H54 (cell line): Measurements from ENCODE around the gene ZFAND3.

Source experiments
- DNase-seq: peaks from one replicate; pipeline ENCODE4 v3.0.0; 2011; ENCODE audit warnings: low spot score, mixed read lengths; ENCODE audit not compliant: insufficient read length
- FAIRE-seq: peaks from 3 replicates; lab custom pipeline; 2011; peaks lifted over from hg19 to GRCh38; lab: Jason Lieb, UNC
- POLR2A ChIP-seq: IDR thresholded peaks from 2 replicates; pipeline ENCODE4 v1.6.1; 2011; ENCODE audit warnings: low read depth, mild to moderate bottlenecking, low read length

Gene ZFAND3

DNA sequence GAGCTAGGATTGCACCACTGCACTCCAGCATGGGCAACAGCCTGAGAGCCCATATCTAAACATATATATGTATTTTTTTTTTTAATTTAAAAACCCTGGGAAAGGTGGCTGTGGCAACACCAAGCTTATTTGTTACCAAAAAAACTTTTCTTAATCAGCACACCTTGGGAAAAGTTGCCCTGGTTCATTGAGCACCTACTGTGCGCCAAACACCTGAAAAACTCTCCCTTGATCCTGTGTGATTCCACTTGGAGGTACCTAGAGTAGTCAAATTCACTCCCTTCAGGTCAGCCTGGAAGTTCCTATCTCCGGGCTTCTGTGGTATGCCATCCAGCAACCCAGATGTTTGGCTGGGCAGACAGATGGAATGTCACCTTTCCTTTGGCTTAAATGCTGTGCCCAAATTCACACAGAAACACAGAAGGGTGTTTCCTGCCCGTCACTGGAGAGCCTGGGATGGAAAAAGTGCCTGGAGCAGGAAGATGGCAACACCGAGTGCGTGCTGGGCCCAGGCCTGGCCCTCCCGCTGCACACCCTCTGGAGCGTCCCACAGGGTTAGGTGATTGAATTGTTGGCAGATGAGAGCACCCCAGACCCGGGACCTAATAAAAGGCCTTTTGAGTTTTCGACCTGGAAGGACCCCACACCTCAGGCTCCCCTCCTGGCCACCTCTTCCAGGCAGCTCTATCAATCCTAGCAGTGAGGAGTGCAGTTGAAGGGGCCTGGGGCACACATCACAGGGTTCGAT, 337.5 kb downstream of the ZFAND3 start:
- no peak for DNase-seq
- no peak for TF ChIP-seq POLR2A
- no peak for FAIRE-seq

DNA sequence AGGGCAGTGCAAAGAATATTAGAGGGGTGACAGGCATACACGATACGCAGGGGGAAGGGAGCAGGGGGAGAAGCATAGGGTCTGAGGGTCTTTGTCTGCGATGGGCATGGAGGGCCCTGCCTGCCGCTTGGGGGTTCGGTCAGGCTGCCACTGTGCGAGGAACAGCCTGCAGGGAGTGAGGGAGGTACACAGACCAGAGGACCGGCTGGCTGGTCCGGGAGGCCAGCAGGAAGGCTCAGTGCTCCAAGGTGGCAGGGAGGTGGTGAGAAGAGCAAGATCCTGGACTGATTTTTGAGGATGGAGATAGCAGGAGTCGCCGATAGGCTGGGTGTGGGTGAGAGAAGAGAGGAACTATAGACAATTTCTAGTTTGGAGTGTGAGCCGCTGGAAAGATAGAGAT, 338.4 kb downstream of the ZFAND3 start:
- FAIRE-seq = no peak
- TF ChIP-seq POLR2A = no peak

DNA sequence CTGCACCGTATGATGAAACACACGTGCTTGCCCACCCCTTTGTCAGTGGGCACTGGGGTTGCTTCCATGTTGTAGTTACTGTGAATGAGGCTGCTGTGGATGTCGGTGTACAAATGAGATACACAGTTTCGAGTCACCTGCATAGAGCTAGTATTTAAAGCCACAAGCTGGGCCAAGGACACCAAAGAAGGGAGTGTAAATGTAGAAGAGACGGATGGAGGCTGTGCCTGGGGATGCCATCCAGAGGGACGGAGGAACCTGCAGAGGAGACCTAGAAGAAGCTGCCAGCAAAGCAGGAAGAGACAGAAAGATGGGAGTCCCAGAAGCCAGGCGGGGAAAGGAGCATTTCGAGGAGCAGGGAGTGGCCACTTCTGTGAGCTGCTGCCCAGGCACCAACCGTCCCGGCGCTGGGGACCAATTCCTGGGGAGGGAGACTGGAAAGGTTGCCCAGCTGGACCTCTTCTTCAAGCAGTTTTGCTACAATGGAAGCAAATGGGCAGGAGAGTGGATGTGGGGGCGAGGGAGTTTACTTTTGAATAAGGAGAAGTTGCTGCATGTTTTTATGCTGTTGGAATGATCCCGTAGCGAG, 339.3 kb downstream of the ZFAND3 start:
- DNase-seq (no peak), FAIRE-seq (no peak)
- TF ChIP-seq POLR2A = no peak

More for the DNA sequence above, 338.4 kb downstream of the ZFAND3 start:
- no peak for DNase-seq

DNA sequence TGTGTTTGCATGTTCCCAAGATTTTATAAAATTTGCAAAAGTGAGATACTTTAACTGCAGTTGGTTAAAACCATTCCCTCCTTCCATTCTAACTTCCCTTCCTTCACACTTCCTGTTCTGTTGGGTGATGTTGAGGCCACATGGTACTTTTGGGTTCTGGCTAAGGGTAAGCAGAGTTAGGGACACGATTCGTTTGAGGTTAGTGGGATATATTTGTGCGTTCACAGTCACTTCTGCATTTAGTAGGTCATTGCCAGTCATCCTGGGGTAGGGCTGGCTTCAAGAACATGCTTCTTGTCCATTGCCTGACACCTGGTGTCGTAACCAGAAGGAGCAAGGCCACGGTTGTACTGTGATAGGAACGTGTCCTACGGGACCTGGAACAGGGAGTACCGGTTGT, 340.1 kb downstream of the ZFAND3 start:
- TF ChIP-seq POLR2A = no peak
- DNase-seq = no peak
- no peak for FAIRE-seq

DNA sequence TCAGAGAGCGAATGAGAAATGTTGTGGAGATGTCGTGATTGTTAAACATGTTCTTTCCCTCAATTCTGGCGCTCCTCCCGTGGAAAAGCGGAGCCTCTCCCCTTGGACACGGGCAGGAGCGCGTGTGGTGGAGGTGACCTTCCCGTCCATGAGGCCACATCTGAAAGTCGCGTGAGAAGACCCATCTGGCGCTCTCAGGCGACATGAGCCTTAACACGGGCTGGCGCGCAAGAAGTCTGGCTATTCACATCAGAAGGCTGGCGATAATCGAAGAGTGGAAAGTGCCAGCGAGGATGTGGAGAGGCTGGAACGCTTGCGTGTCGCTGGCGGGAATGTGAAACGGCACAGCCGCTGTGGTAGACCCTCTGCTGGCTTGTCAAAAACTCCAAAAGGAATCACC, 341.3 kb downstream of the ZFAND3 start:
- FAIRE-seq (no peak), DNase-seq (no peak)
- no peak for TF ChIP-seq POLR2A

DNA sequence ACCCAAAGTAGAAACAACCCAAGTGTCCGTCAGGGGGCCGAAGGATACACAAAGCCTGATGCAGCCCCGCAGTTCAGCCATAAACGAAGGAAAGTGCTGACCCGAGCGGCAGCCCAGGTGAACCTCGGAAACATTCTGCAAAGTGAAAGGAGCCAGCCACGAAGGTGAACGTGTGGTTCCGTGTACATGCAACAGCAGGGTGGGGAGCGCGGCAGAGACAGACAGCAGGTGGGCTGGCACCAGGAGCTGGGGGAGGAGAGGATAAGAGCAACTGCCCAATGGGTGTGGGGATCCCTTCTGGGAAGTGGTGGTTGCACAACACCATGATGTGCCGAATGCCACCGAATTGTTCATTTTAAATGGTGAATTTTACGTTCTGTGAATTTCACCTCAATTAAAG, 341.8 kb downstream of the ZFAND3 start:
- no peak for DNase-seq
- no peak for FAIRE-seq
- no peak for TF ChIP-seq POLR2A

DNA sequence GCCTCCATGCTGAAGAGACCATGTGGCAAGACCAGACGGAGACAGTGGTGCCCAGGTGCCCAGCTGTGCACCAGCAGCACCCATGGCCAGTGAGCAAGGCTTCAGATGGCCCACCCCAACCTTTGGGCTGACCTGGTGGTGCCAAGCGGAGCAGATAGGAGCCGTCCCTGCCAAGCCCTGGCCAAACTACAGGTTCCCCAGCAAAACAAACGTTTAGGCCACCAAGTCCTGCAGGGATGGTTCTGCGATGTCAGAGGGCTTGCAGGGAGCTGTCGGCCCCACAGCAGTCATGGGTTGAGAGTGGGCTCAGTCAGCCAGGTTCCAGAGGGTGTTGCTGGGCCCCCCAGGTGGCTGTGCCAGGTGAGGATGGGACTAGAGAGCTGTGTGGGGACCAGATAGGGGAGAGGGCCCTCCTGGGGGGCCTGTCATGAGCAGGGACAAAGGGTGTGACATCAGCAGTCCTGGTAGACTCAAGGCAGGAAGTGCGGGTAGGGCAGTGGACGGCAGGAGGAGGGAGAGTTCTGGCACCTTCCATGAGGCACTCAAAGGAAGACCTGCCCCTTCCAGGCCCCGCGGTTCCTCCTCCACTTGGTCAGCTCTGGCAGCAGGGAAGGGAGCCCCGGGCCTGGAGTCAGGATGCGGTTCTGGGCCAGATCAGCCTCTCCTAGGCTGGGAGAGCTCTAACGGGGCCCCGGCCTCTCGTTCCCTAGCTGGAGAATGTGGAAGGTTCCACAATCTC, 342.4 kb downstream of the ZFAND3 start:
- FAIRE-seq (no peak), DNase-seq (no peak)
- TF ChIP-seq POLR2A = no peak

DNA sequence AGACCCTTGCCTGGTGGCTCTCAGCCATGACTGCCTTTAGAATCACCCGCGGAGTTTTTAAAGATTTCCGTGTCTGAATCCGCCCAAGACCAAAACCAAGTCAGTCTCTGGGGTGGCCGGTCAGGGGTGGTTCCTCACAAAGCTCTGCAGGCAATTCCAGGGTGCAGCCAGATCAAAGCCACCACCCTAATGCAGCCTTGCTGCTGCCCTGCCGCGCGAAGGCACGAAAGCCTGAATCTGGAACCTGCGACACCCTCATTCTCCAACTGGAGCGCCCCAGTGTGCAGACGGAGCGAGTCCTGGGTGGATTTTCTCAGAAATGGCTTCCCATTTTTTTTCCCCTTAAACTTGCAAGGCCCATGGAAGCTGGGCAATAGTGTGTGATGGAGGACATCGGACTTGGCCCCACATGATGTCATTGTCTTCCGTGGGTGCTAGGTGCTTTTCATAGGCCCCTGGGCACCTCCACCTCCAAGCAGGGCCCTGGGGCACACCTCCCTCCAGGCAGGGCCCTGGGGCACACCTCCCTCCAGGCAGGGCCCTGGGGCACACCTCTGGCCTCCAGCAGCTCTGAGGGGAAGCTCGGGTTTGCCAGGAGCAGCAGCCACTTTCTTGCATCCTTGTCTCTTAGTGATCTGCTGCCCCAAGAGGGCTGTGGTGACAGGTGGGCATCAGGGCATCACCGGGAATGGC, 343.1 kb downstream of the ZFAND3 start:
- FAIRE-seq (no peak), DNase-seq (no peak)
- TF ChIP-seq POLR2A = no peak

DNA sequence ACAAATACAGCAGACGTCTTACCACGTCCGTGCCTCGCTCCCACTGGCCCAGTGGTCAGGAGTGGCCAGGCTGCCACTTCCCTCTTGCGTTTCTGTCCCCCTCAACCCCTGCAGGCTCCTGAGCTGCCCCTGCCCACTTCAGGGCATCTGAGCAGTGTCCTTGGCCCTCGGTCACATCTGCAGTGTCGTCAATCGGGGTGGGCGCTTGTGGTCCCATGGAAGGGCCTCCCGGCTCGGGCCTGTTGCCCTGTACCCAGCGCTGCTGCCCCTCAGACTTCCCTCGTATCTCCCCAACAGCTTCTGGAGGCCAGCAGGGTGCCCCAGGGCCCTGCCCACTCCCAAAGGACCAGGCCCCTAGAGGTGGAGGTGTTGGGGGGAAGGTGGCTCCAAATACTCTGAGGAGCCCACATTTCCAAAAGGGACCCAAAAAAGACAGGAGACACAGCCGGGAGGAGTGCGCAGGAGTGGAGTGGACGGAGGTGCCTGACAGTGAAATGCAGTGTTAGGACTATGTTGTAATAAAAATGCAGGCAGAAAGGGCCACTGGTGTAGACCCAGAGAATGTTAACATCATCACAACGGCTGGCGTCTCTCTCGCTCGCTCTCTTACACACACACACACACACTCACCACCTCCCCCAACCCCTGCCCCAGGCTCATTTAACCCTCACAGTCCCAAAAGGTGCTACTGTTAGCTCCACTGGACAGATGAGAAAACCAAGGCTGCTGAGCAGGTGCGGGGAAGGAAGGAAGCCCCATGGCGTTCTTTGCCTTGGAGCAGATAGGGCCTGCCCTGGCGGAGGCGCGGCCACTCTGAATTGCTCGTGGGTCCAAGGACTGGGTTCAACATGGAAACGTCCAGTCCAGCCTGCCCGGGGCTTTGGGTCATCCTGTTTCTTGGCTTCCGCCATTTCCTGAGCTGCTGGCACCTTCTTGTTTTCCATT, 343.9 kb downstream of the ZFAND3 start:
- no peak for TF ChIP-seq POLR2A
- DNase-seq (no peak), FAIRE-seq (no peak)

DNA sequence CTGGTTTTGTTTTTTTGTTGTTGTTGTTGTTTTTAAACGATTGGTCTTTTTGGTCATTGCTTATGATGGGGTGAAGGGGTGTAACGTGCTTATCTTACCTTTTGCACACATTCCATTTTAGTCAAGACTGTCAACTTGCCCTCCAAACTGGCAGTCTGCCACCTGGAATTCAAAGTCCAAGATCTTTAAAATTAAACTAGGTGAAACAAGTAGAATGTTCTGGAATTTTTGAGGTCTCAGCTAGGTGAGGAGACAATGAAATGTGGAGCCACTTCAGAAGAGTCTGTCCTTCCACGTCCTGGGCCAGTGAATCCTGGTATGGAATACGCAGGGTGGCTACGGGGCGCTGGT, 344.6 kb downstream of the ZFAND3 start:
- no peak for TF ChIP-seq POLR2A
- DNase-seq = no peak
- no peak for FAIRE-seq

DNA sequence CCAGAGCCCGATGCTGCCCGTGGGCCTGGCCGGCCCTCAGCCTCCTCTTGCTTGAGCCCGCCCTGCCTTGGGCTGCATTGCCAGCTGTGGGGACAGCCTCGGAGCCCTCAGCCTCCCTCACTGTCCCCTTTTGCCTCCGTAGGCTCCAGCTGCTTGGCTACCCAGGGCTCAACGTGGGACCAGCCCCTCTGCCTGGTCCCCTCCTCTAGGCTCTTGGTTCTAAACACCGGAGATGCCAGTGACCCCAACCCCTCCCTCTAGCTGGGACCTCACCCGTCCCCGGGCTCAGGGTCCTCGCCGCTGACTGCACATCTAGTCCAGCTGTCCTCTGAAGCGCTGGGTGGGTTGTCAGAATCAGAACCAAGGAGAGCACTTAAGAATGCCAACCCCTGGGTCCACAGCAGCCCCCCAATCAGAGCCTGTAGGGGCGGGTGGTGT, 345.2 kb downstream of the ZFAND3 start:
- DNase-seq (no peak), FAIRE-seq (no peak)
- TF ChIP-seq POLR2A = no peak

DNA sequence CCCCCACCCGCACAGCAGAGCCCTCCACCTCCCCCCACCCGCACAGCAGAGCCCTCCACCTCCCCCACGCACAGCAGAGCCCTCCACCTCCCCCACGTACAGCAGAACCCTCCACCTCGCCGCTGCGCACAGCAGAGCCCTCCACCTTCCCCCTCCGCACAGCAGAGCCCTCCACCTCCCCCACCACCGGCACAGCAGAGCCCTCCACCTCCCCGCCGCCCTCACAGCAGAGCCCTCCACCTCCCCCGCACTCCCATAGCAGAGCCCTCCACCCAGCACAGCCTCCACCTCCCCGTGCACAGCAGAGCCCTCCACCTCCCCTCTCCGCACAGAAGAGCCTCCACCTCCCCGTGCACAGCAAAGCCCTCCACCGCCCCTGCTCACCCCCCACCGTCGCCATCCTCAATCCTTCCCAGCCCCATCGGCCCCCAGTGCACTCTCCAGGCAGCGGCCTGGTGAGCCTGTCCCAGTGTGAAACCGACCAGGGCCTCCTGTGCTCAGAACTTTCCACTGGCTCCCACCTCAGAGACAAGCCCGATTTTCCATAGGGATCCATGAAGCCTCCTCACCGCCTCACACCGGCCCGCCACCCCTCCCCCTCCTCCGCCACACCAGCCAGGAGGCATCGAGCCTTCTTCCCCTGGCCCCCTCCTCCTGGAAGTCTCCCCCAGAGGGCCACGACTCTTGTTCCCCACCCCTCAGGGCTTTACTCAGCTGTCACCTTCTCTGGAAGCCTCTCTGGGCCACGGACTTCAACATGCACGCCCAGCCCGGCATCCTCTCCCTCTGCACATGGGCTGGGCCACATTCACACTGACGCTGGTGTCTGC, 347.1 kb downstream of the ZFAND3 start:
- DNase-seq (no peak), FAIRE-seq (no peak)
- TF ChIP-seq POLR2A = no peak
